CD4-positive, alpha-beta T cell treated with Interleukin-6 at 100 ng/mL for 8 hours (primary cell): Measurements from ENCODE around the gene ITM2B.
A peak's percentile ranks its signal among the peaks of the same experiment; 100 is the strongest.
"Not testable (repeated sequence)": the region's sequence is repeated elsewhere in the genome, so short reads cannot be mapped to it uniquely, and the experiment has no call there.

Experiments
- DNase-seq: peaks from one replicate; pipeline ENCODE4 v3.0.0-alpha.2; 2020; ENCODE audit warnings: mixed read lengths, low spot score

ITM2B gene

GRCh38 chr13:48233046-48233888 is at the start of gene ITM2B:
ITM2B (plus strand) TSS chr13:48233206; CDS start chr13:48233361, 155 bp downstream.
- peak; percentile 73 for DNase-seq

DNA sequence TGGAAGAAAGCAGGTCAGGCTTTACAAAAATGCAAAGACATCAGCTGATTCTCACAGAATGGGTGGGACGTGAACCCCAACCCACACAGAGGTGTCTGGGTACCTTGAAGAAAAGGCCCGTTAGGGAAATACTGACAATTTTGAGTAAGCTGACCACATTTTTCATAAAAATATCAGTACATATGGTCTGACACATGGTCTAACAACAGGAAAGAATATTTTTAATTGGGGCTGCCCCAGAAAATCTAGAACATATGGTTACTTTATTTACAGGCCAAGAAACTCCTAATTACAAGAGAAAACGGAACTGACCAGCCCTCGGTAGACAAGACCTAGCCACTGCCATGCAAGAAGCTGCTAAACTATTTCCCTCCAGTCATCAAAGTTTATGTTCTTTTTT is 48.7 kb upstream of the ITM2B start:
- DNase-seq, result no peak

GRCh38 chr13:48185018-48185417 is 48.0 kb upstream of the ITM2B start:
- DNase-seq, result no peak

DNA sequence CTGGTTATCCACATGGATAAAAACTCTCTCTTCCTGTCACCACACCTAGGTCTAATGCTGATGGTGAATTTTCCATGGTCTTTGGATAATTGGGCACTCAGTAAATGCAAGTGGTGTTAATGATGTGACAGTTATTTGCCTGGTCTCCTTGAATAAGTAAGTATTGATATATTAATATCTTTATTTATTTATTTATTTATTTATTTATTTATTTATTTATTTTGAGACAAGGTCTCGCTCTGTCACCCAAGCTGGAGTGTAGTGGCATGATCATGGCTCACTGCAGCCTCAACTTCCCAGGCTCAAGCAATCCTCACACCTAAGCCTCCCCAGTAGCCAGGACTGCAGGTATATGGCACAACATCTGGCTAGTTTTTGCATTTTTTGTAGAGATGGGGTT is 46.3 kb upstream of the ITM2B start:
- DNase-seq, result no peak

GRCh38 chr13:48188131-48188530 is 44.9 kb upstream of the ITM2B start:
- no peak for DNase-seq

GRCh38 chr13:48188601-48189000 is 44.4 kb upstream of the ITM2B start:
- no peak for DNase-seq

DNA sequence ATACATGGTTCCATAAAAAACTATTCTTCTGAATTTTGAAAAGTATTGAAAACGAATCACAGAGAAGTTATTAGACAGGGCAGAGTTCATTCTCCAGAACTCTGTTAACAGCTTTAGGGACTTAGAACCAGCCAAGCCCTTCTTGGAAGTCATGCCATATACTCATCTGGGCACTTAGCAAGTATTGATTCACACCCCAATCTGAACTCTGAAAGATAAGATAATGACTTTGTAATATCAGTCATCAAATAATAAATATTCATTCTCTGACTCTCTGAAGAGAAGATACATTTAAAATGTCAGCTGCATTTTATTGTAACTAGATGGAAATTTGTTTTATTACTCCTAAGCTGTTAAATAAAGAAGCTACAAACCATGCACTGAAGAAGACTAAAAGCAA is 43.8 kb upstream of the ITM2B start:
- no peak for DNase-seq

DNA sequence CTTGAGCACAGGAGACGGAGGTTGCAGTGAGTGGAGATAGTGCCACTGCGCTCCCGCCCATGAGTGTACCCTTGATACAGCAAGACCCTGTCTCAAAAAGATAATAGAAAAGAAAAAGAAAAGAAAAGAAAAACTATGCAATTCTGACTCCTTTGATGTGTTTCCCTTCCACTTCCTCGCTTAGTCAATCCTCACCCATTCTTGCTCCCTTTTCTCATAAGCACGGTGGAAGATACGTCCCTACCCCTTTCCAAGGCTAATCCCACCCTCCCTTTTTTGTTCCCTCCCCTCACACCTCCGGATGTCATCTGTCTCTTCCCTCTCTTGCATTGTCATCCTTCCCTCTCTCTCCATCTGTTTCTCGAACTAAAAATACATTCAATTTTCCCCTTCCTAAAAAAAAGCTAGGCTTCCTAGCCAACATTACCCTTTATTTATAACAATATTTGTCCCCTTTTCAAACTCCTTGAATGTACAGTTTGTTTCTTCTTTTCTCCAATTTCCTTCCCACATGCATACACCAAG is 40.5 kb upstream of the ITM2B start:
- no peak for DNase-seq

- no peak for DNase-seq
These were observed 38.6 kb upstream of the ITM2B start for GRCh38 chr13:48194379-48194754.

- peak; percentile 13 for DNase-seq
These were observed 33.5 kb upstream of the ITM2B start for GRCh38 chr13:48199404-48199946.

DNA sequence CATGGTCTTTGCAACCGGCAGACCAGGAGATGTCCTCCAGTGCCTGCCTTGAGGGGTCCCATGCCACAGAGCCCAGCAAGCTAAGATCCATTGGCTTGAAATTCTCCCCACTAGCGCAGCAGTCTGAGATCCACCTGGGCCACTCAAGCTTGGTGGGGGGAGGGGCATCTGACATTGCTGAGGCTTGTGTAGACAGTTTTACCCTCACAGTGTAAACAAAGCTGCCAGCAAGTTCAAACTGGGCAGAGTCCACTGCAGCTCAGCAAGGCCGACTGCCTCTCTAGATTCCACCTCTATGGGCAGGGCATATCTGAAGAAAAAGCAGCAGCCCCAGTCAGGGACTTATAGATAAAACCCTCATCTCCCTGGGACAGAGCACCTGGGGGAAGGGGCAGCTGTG is 32.0 kb upstream of the ITM2B start:
- DNase-seq, result no peak

GRCh38 chr13:48207207-48207606 is 25.8 kb upstream of the ITM2B start:
- DNase-seq, result not testable (repeated sequence)

- no peak for DNase-seq
These were observed 22.8 kb upstream of the ITM2B start for GRCh38 chr13:48210178-48210577.

GRCh38 chr13:48214519-48215121 is 18.4 kb upstream of the ITM2B start:
- DNase-seq, result peak; percentile 22

- not testable (repeated sequence) for DNase-seq
These were observed 17.3 kb upstream of the ITM2B start for GRCh38 chr13:48215511-48216203.

GRCh38 chr13:48216204-48216711 is 16.7 kb upstream of the ITM2B start:
- DNase-seq, result no peak

DNA sequence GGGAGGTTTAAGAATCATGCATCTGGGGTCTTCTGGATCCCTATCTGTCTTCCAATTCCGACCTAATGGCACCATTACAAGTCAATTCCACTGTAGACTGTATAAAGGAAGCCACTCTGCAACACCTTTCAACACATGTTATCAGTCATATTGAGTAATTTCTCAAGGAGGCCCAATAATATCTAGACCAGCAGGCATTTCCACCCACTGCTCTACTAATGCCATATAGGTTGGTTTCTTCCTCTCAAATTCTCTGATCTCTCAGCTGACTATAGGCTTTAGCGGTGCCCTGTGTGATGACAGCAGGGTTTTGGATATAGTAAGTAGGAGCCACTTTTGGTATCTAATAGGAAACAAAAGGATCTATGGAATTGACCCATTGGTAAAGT is 12.4 kb upstream of the ITM2B start:
- no peak for DNase-seq

GRCh38 chr13:48220981-48221685 is 11.9 kb upstream of the ITM2B start:
- peak; percentile 24 for DNase-seq

GRCh38 chr13:48221686-48222187 is 11.3 kb upstream of the ITM2B start:
- DNase-seq, result no peak

GRCh38 chr13:48222358-48223301 is 10.4 kb upstream of the ITM2B start:
- DNase-seq, result no peak
